GM19328 (cell line): ENCODE data around the gene HNRNPL.

Experiments used
- ATAC-seq: cut with Tn5 transposase; IDR thresholded peaks from one replicate; pipeline ENCODE4 v1.9.1; 2021; ENCODE audit warnings: mild to moderate bottlenecking, moderate library complexity; ENCODE audit not compliant: unreplicated experiment

The HNRNPL gene

GRCh38 chr19:38846097-38846496, 3.7 kb downstream of the HNRNPL start:
- no peak for ATAC-seq

GRCh38 chr19:38845374-38846024, 4.3 kb downstream of the HNRNPL start:
- no peak for ATAC-seq

GRCh38 chr19:38844093-38844686, 5.6 kb downstream of the HNRNPL start:
- ATAC-seq = no peak

- no peak for ATAC-seq
Measured at GRCh38 chr19:38843175-38843758, 6.5 kb downstream of the HNRNPL start.

- ATAC-seq = no peak
Measured at GRCh38 chr19:38842439-38843174, 7.2 kb downstream of the HNRNPL start.

- no peak for ATAC-seq
Measured at GRCh38 chr19:38841787-38842438, 7.9 kb downstream of the HNRNPL start.

GRCh38 chr19:38841180-38841766, 8.5 kb downstream of the HNRNPL start:
- ATAC-seq = no peak

GRCh38 chr19:38840583-38840968, 9.2 kb downstream of the HNRNPL start:
- ATAC-seq = no peak

GRCh38 chr19:38839816-38840582, 9.8 kb downstream of the HNRNPL start:
- ATAC-seq = no peak

GRCh38 chr19:38838986-38839761, 10.6 kb downstream of the HNRNPL start:
- ATAC-seq = no peak

- no peak for ATAC-seq
Measured at GRCh38 chr19:38838208-38838985, 11.4 kb downstream of the HNRNPL start.

- no peak for ATAC-seq
Measured at GRCh38 chr19:38837656-38838121, 12.1 kb downstream of the HNRNPL start.

- no peak for ATAC-seq
Measured at GRCh38 chr19:38836983-38837626, 12.7 kb downstream of the HNRNPL start.

- no peak for ATAC-seq
Measured at GRCh38 chr19:38836159-38836982, 13.4 kb downstream of the HNRNPL start.

- no peak for ATAC-seq
Measured at GRCh38 chr19:38834590-38834989, 15.2 kb downstream of the HNRNPL start.

GRCh38 chr19:38834104-38834490, 15.7 kb downstream of the HNRNPL start:
- ATAC-seq = no peak

GRCh38 chr19:38833092-38833425, 16.7 kb downstream of the HNRNPL start:
- ATAC-seq = no peak
